Retinal pigment epithelial cell (primary cell): Measurements from ENCODE around the gene TMEM184A.

ENCODE experiments used
- DNase-seq: peaks from one replicate; pipeline ENCODE4 v3.0.0-alpha.2; 2010; ENCODE audit warnings: low read depth
- H3K4me3 ChIP-seq: 2 replicates; pipeline ENCODE4 v1.5.1; 2011; ENCODE audit warnings: mild to moderate bottlenecking, low read length, control low read depth, moderate library complexity
- TF ChIP-seq, protein P1 (sequence below): conservative IDR thresholded peaks from 2 replicates; pipeline ENCODE4 v1.5.1; 2011; ENCODE audit warnings: low read depth, low read length, control low read depth, inconsistent platforms

TMEM184A gene

DNA sequence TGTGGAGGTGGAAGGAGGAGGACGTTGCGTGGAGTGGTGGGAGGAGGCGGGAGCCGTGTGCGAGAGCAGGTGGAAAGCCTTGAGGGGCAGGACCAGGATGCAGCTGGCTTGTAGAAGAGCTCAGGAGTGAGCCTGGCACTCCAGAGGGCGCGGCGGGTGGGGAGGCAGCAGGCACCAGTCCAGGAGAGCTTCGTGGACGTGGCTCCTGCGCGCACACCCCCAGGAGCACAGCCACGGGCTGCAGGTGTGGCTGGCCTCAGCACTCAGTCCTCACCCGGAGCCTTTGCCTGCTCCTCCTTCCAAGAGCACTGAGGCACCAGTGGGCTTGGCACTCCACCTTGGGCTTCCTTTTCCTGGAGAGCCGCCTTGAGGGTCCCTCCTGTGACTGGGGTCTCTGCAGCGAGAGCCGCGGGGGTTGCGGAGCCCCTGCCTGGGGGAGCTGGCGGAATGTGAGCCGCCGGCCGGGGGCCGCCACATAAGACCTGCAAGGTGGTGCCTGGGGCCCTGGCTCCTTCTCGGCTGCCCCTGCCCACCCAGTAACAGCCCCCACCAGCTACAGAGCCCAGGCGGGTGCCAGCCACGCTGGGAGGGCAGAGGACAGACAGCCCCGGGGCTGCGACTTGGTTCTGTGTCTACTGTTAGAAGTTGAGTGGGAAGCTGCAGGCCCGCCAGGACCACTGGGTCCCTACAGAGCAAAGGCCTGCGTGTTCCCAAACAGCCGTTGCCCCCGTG is 14.4 kb downstream of the TMEM184A start:
- H3K4me3 ChIP-seq: no peak overlapping the region
- no peak for DNase-seq
- TF ChIP-seq, protein P1, sequence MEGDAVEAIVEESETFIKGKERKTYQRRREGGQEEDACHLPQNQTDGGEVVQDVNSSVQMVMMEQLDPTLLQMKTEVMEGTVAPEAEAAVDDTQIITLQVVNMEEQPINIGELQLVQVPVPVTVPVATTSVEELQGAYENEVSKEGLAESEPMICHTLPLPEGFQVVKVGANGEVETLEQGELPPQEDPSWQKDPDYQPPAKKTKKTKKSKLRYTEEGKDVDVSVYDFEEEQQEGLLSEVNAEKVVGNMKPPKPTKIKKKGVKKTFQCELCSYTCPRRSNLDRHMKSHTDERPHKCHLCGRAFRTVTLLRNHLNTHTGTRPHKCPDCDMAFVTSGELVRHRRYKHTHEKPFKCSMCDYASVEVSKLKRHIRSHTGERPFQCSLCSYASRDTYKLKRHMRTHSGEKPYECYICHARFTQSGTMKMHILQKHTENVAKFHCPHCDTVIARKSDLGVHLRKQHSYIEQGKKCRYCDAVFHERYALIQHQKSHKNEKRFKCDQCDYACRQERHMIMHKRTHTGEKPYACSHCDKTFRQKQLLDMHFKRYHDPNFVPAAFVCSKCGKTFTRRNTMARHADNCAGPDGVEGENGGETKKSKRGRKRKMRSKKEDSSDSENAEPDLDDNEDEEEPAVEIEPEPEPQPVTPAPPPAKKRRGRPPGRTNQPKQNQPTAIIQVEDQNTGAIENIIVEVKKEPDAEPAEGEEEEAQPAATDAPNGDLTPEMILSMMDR: no peak

DNA sequence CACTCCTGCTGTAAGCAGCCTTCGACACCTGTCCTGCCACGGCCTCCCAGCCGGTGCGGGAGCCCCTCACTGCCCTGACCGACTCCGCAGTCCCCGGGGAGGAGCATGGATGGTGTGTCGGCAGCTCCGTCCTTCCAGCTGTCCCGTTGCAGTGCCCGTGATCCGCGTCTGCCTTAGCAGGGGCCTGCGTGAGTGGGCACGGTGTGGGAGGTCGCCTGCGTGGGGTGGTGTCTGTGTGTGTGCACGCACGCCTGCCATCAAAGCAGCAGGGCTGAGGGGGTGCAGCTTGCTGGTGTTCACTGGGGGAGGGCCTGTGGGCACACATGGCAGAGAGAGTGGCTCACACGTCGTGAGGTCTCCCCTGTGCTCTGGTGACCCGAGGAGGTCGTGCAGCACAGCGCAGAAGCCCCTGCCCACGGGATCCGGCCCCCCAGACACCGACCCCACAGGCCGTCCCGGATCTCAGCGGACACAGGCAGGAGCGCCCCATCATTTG is 15.2 kb downstream of the TMEM184A start:
- H3K4me3 ChIP-seq: no peak overlapping the region
- TF ChIP-seq, protein P1: no peak
- DNase-seq: no peak

DNA sequence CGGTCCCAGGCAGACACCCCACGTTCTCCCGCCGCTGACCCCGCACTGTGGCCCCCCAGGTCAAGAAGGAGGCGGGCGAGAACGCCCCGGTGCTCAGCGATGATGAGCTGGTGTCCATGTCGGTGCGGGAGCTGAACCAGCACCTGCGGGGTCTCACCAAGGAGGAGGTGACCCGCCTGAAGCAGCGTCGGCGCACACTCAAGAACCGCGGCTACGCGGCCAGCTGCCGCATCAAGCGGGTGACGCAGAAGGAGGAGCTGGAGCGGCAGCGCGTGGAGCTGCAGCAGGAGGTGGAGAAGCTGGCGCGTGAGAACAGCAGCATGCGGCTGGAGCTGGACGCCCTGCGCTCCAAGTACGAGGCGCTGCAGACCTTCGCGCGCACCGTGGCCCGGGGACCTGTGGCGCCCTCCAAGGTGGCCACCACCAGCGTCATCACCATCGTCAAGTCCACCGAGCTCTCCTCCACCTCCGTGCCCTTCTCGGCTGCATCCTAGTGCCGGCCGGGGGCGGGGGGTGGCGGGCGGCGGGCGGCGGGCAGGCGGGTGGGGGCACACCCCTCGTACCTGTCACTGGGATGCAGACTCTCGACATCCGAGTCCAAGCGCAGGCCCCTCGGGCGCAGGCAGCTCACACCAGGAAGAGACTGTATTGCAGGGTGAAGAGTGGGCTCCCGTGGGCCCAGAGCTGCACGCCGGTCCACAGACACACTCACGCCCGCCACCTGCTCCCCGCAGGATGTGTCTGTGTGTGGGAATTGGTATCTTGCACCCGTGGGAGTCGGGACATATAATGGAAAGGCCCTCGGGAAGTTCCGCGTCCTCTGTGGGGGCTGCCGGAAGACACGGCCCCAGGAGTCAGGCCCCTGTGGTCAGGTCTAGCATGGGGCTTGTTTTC is 15.9 kb downstream of the TMEM184A start:
- TF ChIP-seq, protein P1: no peak

DNA sequence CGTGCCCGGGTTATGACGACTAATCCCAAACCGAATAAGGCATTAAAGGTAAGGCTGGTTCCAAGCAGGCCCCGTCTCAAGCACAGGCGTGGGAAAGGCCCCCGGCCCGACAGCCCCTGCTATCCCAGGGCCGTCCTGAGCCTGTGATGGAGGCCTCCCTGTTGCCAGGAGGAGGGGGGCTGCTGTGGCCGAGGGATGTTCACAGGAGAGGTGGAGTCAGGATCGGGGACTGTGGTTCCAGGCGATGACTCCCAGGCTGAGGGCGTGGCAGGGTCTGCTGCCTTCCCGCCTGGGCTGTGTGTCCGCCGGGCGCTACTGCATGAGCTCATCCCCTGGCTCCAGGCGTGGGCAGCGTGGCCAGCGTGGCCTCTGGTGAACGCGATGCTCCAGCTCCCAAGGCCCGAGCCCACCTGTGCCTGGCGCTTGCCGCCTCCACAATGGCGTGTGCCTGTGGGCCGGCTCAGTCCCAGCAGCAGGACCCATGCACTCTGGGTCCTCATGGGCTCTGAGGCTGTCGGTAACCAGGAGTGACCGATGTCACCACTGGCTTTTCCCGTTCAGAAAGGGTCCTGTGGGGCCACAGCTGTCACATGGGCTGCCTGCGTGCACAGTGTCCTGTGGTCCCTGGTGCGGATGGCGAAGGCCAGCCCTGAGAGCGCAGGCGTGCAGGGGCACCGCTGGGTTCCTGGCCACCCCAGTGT is 16.7 kb downstream of the TMEM184A start:
- H3K4me3 ChIP-seq: peak overlapping the region; percentile 63

More for the DNA sequence above, 15.9 kb downstream of the TMEM184A start:
- H3K4me3 ChIP-seq: no peak overlapping the region
- no peak for DNase-seq

DNA sequence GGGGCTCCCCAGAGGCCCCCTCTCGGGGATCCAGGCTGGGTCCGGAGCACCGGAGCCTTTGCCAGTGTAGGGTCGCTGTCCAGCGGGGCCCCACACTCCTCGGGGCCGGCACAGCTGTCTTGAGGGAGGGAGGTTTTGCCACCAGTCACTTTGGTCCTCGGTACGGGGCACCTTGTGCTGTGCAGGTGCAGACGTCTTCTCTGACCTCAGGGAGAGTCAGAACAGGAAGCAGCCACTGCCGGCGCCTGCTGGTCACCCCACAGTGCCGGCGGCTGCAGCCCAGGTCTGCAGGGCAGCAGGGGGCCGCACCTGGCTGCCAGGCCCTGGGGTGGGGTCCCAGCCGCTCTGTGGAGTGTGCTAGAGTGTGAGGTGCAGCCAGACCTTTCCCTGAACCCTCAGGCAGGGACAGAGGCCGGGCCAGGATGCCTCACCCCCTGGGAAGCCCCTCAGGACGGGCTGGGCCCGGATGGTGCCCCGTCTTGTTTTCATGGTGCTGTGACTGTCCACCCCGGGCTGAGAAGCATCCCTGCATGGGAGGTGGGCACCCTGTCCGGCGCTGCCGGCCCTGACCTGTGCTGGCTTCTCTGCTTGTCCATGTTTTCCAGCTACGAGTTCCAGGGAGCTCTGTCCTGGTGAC is 17.3 kb downstream of the TMEM184A start:
- DNase-seq: no peak
- H3K4me3 ChIP-seq: peak overlapping the region; percentile 63
- TF ChIP-seq, protein P1: no peak

More for the DNA sequence above, 16.7 kb downstream of the TMEM184A start:
- TF ChIP-seq, protein P1: no peak
- DNase-seq: peak; percentile 81

DNA sequence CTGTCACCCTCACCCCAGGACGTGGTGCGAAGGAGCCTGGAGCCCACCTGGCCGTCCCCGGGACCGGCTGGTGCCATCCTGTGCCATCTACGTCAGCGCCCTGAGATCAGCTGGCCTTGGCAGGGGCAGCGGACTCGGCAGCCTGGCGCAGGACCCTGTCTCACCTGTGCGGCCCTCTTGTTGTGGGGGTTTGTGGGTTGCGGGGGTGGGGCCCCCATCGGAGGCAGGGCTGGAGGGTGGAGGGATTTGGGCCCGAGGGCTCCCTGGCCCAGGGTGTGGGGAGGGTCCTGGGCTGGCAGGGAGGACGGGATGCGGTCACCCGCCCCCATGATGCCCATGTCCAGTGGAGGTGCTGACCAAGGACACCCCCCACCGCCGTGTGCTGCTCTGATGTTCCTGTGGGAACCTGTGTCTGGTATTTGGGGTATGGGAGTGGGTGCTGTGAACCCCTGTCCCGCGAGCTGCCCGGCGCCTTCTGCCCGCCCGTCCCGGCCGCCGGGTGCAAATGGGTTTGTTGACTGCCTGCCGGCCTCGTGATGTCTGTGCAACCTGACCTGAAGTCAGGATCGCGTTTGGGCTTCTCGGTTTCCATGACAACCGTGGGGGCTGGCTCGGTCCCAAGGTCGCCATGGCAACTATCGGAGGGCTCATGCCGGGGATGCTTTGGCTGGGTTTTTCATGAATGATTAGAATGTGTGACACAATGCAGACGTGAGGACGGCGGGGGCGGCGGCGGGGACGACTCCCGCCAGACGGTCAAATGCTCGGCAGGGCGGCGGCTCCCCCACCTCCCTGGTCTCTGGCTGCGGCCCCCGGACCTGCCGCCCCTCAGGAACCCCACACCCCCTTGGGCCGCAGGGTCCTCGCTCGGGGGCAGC is 18.2 kb downstream of the TMEM184A start:
- TF ChIP-seq, protein P1: no peak
- peak overlapping the region; percentile 63 for H3K4me3 ChIP-seq
- peak; percentile 93 for DNase-seq
